ENCODE results near the gene GRM1. TPM values are rescaled to one million over a fixed set of nuclear protein-coding genes. Genes with fewer than 3 reads are reported as not detected.

GRM1 gene
- total RNA-seq, 1 donor from 2014 or later = 0.05 TPM

- H3K36me3 Mint-ChIP-seq (ENCODE audit: low read depth, unreplicated experiment) = no peaks in the 10 kb centered on the region
- Histone ChIP-seq H3K4me1 (ENCODE audit: insufficient read depth, low read length) (peaks cover 4% of the 10 kb centered on the region), H3K79me2 (ENCODE audit: insufficient read depth, low read length) (no peaks in the 10 kb centered on the region), H3K9ac (ENCODE audit: low read length) (no peak overlapping the region), H3K4me3 (ENCODE audit: insufficient read depth, low read depth, low read length) (no peak overlapping the region), H3K4me2 (ENCODE audit: low read length) (no peak overlapping the region), H3K36me3 (ENCODE audit: insufficient read depth, low read length) (no peaks in the 10 kb centered on the region), H2AFZ (ENCODE audit: low read depth, low read length) (no peak overlapping the region), H4K20me1 (ENCODE audit: insufficient read depth, low read length) (no peaks in the 10 kb centered on the region), H3K27ac (ENCODE audit: low read depth, low read length) (no peak overlapping the region), H3K9me3 (ENCODE audit: insufficient read depth, low read depth, low read length) (no peaks in the 10 kb centered on the region), H3K27me3 (ENCODE audit: insufficient read depth, low read length) (no peaks in the 10 kb centered on the region)
- peaks cover 27% of the 10 kb centered on the region for H3K27me3 Mint-ChIP-seq (ENCODE audit: low read depth, unreplicated experiment)
- FAIRE-seq (no peak), DNase-seq (ENCODE audit: low read depth) (no peak)
- no peak overlapping the region for H3K27ac Mint-ChIP-seq (ENCODE audit: unreplicated experiment)
- no peaks in the 10 kb centered on the region for H3K9me3 Mint-ChIP-seq (ENCODE audit: unreplicated experiment)
- TF ChIP-seq EZH2 (IDR thresholded peaks at IDR 0.05; ENCODE audit: insufficient read depth, low read length) (no peak), CTCF (IDR thresholded peaks at IDR 0.05; ENCODE audit: insufficient read depth, low read depth, low read length) (no peak)
- H3K4me1 Mint-ChIP-seq (ENCODE audit: low read depth, unreplicated experiment) = no peaks in the 10 kb centered on the region
- no peak overlapping the region for H3K4me3 Mint-ChIP-seq (ENCODE audit: unreplicated experiment)
Measured at GRCh38 chr6:146429831-146430230, 401.0 kb downstream of the GRM1 start.

GRCh38 chr6:146433881-146434731 lies 405.2 kb downstream of the GRM1 start:
- H3K4me3 Mint-ChIP-seq (ENCODE audit: unreplicated experiment) = peak overlapping the region; percentile 73
- Histone ChIP-seq H3K27ac (ENCODE audit: low read depth, low read length) (no peak overlapping the region), H4K20me1 (ENCODE audit: insufficient read depth, low read length) (no peaks in the 10 kb centered on the region), H3K4me1 (ENCODE audit: insufficient read depth, low read length) (peaks cover 4% of the 10 kb centered on the region), H3K4me3 (ENCODE audit: insufficient read depth, low read depth, low read length) (peak overlapping the region; percentile 57), H3K36me3 (ENCODE audit: insufficient read depth, low read length) (no peaks in the 10 kb centered on the region), H2AFZ (ENCODE audit: low read depth, low read length) (peak overlapping the region; percentile 96), H3K9me3 (ENCODE audit: insufficient read depth, low read depth, low read length) (no peaks in the 10 kb centered on the region), H3K27me3 (ENCODE audit: insufficient read depth, low read length) (no peaks in the 10 kb centered on the region), H3K9ac (ENCODE audit: low read length) (peak overlapping the region; percentile 32), H3K4me2 (ENCODE audit: low read length) (peak overlapping the region; percentile 89), H3K79me2 (ENCODE audit: insufficient read depth, low read length) (no peaks in the 10 kb centered on the region)
- no peaks in the 10 kb centered on the region for H3K36me3 Mint-ChIP-seq (ENCODE audit: low read depth, unreplicated experiment)
- H3K27me3 Mint-ChIP-seq (ENCODE audit: low read depth, unreplicated experiment) = peaks cover 34% of the 10 kb centered on the region
- TF ChIP-seq CTCF (IDR thresholded peaks at IDR 0.05; ENCODE audit: insufficient read depth, low read depth, low read length) (no peak), EZH2 (IDR thresholded peaks at IDR 0.05; ENCODE audit: insufficient read depth, low read length) (no peak)
- FAIRE-seq (no peak), DNase-seq (ENCODE audit: low read depth) (peak; percentile 20)
- H3K4me1 Mint-ChIP-seq (ENCODE audit: low read depth, unreplicated experiment) = no peaks in the 10 kb centered on the region
- H3K27ac Mint-ChIP-seq (ENCODE audit: unreplicated experiment) = no peak overlapping the region
- no peaks in the 10 kb centered on the region for H3K9me3 Mint-ChIP-seq (ENCODE audit: unreplicated experiment)

All from astrocyte (in vitro differentiated cells and primary cell).